GM21737 (cell line): Measurements from ENCODE around the gene INAVA.
A peak's percentile ranks its signal among the peaks of the same experiment; 100 is the strongest.
"Not testable (repeated sequence)": the region's sequence is repeated elsewhere in the genome, so short reads cannot be mapped to it uniquely, and the experiment has no call there.

ENCODE experiments used
- ATAC-seq: cut with Tn5 transposase; IDR thresholded peaks from one replicate; pipeline ENCODE4 v1.9.1; 2021; ENCODE audit warnings: mild to moderate bottlenecking, moderate library complexity; ENCODE audit not compliant: unreplicated experiment

The INAVA gene

DNA sequence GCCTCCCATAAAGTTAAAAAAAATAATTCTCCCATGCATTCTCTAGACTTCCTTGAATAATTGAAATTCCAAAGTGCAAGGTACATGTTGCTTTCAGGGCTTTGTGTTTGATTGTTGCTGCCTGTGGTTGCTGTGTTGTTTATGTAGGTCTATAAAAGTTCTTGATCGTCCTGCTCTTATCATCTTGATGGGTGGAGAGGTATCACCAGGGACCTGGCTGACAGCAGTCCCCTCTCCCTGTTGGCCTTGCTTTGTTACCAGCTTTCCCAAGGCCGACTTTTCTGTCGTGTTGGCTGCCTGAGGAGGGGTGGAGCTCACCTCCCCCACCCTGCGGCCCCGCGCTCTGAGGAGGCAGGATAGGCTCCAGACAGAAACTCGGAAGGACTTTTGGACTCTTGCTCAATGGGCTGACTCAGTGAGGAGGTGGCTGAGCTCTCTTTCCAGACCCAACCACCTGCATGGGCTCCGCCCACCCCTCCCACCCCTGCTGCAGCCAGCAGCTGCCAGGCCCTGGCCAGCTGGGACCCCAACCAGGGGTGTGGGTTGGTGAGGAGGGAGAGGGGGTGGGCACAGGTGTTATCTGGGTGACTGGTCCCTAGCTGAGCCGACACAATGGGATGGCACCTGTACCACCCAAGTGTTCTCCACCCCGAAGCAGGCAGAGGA is 2.0 kb downstream of the INAVA start:
- ATAC-seq, result no peak

DNA sequence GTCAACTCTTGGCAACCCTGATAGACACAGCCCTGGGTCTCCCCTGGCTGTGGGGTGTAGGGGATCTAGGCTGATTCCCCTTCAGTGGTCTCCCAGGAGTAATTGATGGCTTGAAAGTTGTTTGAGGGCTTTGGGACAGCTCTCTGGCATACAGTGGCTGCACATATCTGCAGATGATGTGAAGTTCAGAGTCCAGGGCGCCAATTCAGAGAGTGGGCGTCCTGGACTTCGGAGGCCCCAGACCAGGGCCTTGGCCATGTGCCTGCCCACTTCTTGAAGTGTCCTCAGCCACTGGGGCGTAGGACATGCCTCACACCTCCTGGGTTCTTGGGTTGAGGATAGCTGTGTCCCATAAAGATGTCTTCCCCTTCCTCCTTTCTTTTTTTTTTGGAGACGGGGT is 2.6 kb downstream of the INAVA start:
- no peak for ATAC-seq

DNA sequence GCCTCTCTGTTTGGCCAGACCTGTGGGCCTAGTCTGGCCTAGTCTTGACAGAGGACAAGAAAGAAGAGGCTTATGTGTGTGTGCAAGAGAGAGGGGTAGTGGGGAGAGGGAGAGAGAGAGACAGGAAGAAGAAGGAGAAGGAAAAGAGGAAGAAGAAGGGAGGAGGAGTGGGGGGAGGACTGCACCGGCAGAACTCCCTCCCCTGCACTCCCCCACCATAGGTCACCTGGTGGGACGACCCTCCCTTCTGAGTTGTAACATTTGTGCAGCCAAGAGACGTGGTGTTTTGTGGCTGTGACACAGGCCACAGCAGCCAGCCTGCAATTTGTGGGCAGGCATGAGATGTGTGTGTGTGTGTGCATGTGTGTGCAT is 4.3 kb downstream of the INAVA start:
- ATAC-seq, result no peak

DNA sequence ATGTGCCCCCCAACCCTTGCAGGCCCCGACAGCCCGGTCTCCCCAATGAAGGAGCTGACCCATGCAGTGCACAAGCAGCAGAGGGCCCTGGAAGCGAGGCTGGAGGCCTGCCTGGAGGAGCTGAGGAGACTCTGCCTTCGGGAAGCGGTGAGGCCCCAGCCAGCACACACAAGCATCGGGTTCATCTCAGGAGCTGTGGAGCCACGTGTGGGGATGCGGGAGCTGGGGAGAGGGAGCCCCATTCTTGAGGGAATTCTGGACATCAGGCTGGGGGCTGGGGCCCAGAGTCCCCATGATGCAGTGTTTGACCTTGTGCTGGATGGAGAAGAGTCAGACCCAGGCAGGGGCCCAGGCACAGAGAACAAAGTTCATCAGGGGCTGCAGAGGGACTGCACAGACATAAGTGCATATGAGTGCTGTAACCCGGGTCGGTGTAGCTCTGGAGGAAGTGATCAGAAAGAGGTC is 4.8 kb downstream of the INAVA start:
- no peak for ATAC-seq

DNA sequence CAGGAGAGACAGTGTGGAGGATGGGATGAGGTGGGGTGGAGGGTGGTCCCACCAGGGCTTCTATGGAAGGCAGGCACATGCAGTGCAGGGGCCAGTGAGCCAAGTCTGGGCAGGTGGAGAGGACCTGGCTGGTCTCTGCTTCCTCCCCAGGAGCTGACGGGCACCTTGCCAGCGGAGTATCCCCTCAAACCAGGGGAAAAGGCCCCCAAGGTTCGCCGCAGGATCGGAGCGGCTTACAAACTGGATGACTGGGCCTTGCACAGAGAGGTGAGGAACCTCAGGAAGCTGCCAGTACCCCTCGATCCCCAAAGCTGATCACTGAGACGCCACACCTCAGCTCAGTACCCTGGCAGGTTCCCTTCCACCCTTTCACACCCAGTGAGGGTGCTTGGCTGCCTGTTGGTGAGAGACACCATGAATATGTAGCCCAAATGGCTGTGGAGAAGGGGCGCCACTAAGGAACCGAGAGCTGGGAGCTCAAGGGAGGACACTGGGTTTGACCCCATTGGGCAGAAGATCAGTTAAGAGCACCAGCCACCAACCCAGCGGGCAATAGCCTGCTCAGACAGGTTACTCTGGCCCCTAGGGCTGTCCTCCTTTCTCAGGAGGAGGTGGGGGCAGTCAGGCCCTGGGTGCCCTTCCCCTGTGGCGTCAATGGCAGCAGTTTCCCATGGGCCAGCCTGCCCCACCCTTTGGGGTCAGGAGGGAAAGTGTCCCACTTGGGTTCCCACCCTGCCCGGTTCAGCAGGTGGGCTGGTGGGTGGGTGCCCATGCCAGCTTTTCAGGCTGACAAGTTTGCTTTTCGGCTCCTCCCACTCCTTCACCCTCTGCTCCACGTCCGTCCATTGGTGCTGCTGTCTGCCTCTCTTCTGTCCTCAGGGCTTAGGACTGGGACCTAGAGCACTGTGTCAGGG is 5.5 kb downstream of the INAVA start:
- no peak for ATAC-seq

DNA sequence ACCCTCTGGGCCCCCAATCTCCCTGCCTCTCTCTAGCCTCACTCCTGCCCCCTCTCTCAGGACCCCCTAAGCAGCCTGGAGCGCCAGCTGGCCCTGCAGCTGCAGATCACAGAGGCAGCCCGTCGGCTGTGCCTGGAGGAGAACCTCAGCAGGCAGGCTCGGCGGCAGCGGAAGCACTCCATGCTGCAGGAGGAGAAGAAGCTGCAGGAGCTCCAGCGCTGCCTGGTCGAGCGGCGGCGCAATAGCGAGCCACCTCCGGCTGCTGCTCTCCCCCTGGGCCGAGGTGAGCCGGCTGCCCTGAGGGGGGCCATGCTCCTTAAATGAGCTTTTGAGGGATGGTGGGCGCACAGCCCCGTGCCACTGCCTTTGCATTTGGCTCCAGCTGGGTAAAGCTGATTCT is 6.2 kb downstream of the INAVA start:
- ATAC-seq, result no peak

DNA sequence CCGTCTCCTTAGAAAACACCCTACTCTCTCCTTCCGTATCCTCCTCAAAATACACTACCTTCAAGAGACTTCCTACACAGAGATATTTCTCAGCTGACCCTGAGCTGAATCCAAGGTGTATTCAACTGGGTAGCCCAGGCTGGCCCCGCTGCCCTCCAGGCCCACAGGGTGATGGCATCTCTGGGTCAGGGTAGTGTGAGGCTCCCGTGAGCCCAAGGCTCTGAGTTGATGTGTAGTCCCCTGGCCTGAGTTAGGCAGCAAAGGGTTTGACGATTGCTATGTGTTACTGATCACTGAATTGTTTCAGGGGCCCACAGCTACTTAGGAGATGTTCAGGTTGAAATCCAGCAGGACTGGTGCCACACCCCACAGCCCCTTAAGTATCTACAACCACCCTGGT is 6.7 kb downstream of the INAVA start:
- ATAC-seq, result no peak

DNA sequence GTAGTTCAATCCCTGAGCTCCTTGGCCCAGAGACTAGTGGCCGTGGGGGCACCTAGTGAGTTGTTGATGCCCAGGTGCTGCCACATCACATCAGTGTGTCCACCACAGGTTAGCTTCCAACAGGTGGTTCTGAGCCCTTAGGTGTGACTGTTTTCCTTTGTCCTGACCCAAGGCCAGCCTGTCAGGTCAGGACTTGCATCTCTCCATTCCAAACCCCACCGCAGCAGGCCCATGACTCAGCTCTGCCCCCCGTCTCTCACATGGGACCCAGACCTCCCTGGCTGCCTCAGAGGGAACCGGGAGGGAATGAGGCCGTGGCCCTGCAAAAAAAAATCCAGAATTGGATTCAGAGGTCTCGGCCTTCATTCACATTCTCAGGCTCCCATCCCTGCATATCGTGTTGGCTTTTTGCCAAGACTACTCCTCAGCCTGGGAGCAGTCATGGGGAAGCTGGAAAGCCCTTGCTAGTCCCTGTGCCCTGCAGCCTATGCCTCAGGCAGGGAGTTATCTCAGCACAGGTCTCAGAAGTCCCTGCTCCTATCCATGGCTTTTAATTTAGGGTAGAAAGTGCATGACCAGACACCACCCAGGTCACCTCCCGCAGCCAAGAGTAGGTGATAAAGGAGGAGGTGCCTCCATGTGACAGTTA is 7.2 kb downstream of the INAVA start:
- no peak for ATAC-seq

DNA sequence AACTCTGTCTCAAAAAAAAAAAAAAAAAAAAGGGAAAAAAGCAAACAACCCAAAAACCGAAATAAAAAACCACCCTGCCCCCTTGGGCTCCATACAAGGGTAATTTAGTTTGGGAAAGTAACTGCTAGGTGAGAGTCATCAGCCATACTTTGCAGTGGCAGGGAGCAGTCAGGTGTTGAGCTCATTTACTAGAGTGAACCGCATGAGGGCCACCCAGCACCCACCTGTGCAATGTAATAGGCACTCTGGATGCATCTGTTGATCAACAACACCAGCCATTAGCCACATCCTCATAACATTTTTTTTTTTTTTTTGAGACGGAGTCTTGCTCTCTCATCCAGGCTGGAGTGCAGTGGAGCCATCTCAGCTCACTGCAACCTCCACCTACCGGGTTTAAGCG is 9.1 kb downstream of the INAVA start:
- ATAC-seq, result no peak

DNA sequence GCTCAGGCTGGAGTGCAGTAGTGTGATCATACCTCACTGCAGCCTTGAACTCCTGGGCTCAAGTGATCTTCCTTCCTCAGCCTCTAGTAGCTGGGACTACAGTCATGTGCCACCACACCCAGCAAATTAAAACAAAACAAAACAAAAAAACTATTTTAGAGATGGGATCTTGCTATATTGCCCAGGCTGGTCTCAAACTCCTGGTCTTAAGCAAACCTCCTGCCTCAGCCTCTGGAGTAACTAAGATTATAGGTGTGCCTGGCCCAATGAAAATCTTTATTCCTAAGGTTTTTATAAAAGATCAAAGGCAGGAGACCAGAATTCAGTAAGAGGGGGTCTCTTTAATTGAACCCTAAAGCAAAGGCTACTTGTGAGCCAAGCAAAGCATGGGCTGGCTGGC is 10.1 kb downstream of the INAVA start:
- ATAC-seq, result no peak

DNA sequence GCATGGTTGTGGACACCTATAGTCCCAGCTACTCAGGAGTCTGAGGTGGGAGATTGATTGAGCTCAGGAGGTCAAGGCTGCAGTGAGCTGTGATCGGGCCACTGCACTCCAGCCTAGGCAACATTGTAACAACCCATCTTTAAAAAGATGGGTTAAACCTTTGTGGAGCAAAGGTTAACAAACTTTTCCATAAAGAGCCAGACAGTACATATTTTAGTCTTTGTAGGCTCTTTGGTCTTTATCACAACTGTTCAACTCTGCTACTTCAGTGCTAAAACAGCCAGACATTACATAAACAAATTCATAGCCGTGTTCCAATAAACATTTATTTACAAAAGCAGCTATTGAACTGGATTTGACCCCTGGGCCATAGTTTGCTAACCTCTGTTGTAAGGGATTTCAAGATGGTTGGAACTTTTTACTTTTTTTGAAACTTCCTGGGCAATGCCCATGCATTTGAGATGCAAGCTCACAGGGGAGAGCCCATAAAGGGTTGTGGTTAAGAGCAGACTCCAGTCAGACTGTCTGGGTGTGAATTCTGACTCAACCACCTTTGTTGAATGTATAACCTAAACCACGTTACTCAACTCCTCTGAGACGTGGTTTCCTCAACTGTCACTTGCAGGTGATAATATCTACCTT is 10.8 kb downstream of the INAVA start:
- ATAC-seq, result peak; percentile 40

DNA sequence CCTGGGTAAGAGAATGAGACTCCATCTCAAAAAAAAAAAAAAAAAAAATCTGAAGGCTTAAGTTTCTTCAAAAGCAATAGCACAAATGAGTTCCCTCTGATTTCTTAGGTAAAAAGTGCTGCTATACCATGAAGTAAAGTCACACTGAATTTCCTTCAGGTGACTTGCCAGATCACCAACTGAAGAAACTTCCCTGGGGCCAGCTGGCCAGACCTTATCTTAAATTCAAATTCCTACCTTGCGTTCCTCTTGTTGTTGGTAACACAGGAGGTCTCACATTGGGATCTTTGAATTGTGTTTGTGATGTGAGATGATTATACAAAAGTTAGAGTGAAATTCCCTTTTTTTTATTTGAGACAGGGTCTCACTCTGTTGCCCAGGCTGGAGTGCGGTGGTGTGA is 11.8 kb downstream of the INAVA start:
- no peak for ATAC-seq

DNA sequence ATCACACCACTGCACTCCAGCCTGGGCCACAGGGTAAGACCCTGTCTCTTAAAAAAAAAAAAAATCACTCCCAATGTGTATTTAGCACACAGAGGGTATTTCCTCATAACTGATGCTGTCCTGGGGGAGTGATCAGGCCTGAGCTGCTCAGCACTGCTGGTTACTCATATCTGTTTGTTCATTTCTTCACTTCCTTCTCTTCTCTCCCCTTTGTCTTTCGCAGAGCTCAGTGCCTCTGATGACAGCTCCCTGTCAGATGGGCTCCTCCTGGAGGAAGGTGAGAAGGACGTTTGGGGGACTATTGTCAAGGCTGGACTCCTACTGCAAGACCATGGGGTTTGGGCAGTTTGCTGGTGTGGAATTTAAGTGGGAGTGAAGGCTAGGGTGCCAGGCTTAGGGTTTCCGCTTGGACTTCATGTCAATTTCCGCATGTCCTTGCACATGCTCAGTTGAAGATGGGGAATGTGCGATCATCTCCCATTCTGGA is 13.0 kb downstream of the INAVA start:
- ATAC-seq, result peak; percentile 48

DNA sequence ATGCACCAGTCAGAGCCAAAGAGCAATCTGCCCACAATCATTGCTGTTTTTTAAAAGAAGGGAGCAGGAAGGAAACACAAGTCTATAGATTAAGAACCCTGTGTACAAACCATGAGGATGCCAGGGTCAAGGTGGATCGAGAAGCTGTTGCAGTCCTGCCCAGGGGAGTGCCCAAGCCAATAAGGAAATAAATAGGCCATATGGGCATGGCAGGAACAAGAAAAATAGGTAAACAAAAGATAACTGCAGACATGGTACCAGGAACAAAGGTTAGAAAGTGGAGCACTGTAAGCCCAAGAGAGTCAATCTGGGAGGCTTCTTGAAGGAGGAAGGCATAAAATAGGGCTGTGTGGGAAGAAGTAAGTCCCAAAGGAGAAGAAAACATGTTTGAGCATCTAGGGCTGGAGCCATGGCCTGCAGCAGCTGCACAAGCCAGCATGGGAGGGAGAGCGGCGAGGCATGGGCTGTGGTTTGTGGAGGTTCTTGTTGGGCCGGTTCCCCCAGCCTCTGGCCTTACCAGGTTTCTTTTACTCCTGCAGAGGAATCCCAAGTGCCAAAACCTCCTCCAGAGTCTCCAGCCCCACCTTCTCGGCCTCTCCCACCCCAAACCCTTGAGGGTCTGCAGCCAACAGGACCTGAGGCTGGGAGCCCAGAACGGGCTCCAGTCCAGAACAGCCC is 13.6 kb downstream of the INAVA start:
- ATAC-seq, result no peak

DNA sequence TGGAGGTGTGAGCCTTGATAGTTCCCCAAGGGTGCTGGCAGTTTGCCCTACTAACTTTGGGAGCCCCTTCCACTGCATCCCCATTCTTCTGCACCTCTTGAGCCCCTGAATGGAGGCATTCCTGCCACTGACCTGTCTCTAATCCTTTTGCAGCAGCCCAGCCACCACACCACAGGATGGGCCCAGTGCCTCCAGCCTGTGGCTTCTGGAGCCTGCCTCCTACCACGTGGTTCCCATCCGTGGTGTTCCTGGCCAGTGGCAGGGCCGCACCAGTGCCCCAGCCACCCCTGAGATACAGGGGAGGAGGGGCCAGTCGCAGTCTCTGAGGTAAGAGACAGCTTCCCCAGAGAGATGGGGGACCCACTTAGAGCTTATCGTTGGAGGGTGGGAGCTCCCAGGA is 14.4 kb downstream of the INAVA start:
- no peak for ATAC-seq

DNA sequence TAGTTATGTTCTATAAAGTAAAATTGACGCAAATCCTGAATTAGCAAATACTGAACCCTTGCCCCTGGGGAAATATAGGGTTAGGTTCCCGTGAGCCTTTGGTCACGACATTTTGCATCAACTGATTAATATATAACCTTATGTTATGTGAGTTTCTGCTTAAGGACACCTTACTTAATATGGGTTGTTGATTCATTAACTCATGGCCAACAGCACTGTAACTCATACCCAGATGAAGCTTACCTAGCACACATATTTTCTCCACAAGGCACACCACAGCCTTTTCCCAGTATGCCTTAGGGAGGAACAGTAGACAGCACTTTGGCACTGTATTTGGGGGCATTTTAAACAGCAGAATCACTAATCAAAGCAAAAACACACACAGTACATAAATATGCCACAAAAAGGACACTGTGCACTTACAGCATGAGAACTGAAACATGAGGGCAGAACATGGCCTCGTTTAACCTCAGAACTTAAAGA is 15.1 kb downstream of the INAVA start:
- peak; percentile 51 for ATAC-seq

DNA sequence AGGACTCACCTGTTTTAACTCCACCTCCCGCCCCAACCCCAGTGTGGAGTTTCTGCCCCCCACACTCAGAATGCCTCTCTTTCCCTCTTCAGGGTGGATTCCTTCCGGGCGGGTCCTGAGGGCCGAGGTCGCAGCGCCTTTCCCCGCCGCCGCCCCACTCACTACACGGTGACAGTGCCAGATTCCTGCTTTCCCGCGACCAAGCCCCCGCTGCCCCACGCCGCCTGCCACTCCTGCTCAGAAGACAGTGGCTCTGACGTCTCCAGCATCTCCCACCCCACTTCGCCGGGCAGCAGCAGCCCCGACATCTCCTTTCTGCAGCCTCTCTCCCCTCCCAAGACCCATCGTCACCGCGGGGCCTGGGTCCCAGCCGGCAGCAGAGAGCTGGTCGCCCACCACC is 16.7 kb downstream of the INAVA start:
- ATAC-seq, result no peak

DNA sequence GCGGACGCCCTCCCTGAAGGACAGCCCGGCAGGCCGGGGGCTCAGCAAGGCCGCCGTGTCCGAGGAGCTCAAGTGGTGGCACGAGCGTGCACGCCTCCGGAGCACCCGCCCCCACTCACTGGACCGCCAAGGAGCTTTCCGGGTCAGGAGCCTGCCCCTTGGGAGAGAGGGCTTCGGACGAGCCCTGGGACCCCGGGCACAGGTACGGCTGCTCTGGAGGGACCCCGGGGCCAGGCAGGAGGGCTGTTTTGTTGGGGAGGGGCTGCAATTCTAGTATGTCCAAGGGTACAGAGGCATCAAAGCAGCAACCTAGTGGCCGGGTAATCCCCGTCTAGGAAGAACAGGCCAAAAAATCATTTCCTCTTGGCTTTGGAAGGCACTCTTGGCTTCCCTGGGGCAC is 17.2 kb downstream of the INAVA start:
- ATAC-seq, result not testable (repeated sequence)

DNA sequence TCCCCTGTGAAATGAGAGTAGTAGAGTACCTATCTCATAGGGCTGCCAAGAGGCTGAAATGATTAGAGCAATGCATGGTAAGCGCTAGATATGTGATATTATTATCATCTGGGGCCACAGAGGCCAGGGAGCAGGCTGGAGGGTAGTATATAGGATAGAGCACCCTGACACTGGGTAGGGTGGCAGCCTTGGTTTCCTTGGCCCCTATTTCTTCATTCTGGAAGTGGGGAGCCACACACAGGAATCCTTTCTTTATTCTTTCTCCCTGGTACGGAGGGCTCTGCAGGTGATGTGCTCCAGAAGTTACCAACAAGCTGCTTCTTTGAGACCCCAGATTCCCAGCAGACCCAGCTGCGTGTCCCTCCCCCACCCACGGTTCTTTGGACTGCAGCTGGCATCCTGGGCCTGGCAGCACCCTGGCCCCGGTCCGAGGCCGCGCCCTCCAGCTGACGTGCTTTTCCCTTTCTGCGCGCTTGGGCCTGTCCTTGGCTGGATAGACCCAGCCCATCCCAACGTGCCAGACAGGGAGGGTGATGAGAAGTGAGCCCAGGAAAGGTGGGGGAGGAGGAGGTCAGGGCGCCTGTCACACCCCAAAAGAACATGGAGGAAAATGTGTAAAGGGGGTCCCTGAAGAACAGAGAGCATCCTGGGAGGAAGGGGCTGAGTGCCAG is 18.2 kb downstream of the INAVA start:
- ATAC-seq, result no peak

DNA sequence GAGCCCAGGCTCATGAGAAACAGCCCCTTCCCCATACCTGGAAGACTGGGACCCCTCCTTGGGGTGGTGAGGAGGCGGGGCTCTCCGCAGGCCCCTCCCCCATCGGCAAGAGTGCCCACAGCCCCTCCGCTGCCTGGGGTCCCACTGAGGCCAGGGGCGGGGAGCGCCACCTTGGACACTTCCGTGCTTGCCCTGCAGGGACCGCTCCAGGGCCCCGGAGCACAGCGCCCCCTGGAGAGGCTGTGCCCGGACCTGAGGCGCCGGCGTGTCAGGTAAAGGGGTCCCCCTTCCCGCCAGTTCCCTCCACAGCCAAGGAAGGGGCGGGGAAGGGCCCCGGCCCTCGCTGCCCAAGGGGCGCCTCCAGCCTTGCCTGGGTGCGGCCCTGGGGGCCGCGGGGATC is 21.5 kb downstream of the INAVA start:
- no peak for ATAC-seq
